Right lobe of liver (tissue), 6 donors: Measurements from ENCODE around the gene ABCG5. TPM values are rescaled to one million over a fixed set of nuclear protein-coding genes. Genes with fewer than 3 reads are reported as not detected.

Experiments used
- ATAC-seq, 4 donors: fragments of 200-7000 bp; cut with Tn5 transposase; one replicate each; pipeline ENCODE4 v1.9.1; 2020; ENCODE audit warnings: mild to moderate bottlenecking in 4 of 4, moderate library complexity in 4 of 4
- DNase-seq, 3 donors: peaks; one replicate each; pipeline ENCODE4 v3.0.0-alpha.2; 2020
- H3K27ac ChIP-seq, 3 donors: fragments of 200-600 bp; one replicate each; pipeline ENCODE4 v1.8.0; 2022
- H3K27me3 ChIP-seq, 2 donors: fragments of 200-600 bp; one replicate each; pipeline ENCODE4 v1.8.0; 2022
- H3K36me3 ChIP-seq, 4 donors: fragments of 200-600 bp; sonication (generic) in 1 of 4; one replicate each; pipeline versions ENCODE4 v1.5.1 to v1.8.0; 2017 to 2022; ENCODE audit warnings: control low read depth in 1 of 4
- H3K4me1 ChIP-seq, 4 donors: fragments of 200-600 bp; sonication (generic) in 1 of 4; one replicate each; pipeline versions ENCODE4 v1.5.1 to v1.8.0; 2017 to 2022; ENCODE audit warnings: control low read depth in 1 of 4
- H3K4me3 ChIP-seq, 3 donors: fragments of 200-600 bp; one replicate each; pipeline ENCODE4 v1.8.0; 2022
- H3K9me3 ChIP-seq, 4 donors: fragments of 200-600 bp; sonication (generic) in 1 of 4; one replicate each; pipeline versions ENCODE4 v1.5.1 to v1.8.0; 2017 to 2022; ENCODE audit warnings: control low read depth in 1 of 4
- POLR2A ChIP-seq: fragments of 450-650 bp; IDR thresholded peaks from one replicate; pipeline ENCODE4 v1.6.1; 2017; ENCODE audit warnings: antibody characterized with exemption, mild to moderate bottlenecking
- WGBS: methylation state at CpG from one replicate; pipeline ENCODE4 v1.1.6; 2018; ENCODE audit warnings: low coverage, low lambda C conversion rate; ENCODE audit not compliant: insufficient coverage; ENCODE audit errors: missing lambda C conversion rate; 5-methylcytosine and 5-hydroxymethylcytosine counted together
- intact Hi-C, 2 donors: fragments of 100-400 bp; cut with DNase I; formaldehyde crosslinking; loops; one replicate each; pipeline versions ENCODE4 v1.11.2 to v1.14.1; 2022
- total RNA-seq, 6 experiments: library from RNA; depleted of rRNA in 2 of 6; stranded (reverse); fragments of >200 nt in 2 of 6; fragmentation: NEBNext Ultra II Directional in 3 of 6; extraction: Animal tissue kit (Norgen Biotek cat#: 25700) in 3 of 6; gene quantifications; one replicate each; pipeline versions ENCODE4 v1.1.0 to v1.2.4, GENCODE V29; 2016 to 2023
- TF ChIP-seq, protein P1 (sequence below), 4 donors: fragments of 200-600 bp in 3 of 4; fragments of 450-650 bp in 1 of 4; IDR thresholded peaks; one replicate each; pipeline versions ENCODE4 v1.5.1 to v1.8.0; 2016 to 2022; ENCODE audit warnings: antibody characterized with exemption in 4 of 4, mild to moderate bottlenecking in 2 of 4
- donor health status: DM: no; HTN: yes; CAD: no.
- donor health status: DM: no; HTN: no; CAD: no.
- donor health status: DM: no; HTN: no; CAD: no.
- donor health status: DM: no; HTN: yes; CAD: no.
- donor health status: DM: no; HTN: yes; CAD: no.

The ABCG5 gene
- total RNA-seq, 6 experiments from 2014 or later: 15.3 to 63.5 (median 35.4) TPM

- DNase-seq (no peak), ATAC-seq (no peak)
- no peak overlapping the region for H3K27ac ChIP-seq
- intact Hi-C loops: no loop called here
- H3K4me1 ChIP-seq: peaks cover 0 to 31% (median 10%) of the 10 kb centered on the region in 4 donors
- H3K27me3 ChIP-seq: no peaks in the 10 kb centered on the region
- no peaks in the 10 kb centered on the region for H3K9me3 ChIP-seq
- peaks cover 0 to 10% (median 0%) of the 10 kb centered on the region in 4 donors for H3K36me3 ChIP-seq
- no peak overlapping the region for H3K4me3 ChIP-seq
- TF ChIP-seq, protein P1, sequence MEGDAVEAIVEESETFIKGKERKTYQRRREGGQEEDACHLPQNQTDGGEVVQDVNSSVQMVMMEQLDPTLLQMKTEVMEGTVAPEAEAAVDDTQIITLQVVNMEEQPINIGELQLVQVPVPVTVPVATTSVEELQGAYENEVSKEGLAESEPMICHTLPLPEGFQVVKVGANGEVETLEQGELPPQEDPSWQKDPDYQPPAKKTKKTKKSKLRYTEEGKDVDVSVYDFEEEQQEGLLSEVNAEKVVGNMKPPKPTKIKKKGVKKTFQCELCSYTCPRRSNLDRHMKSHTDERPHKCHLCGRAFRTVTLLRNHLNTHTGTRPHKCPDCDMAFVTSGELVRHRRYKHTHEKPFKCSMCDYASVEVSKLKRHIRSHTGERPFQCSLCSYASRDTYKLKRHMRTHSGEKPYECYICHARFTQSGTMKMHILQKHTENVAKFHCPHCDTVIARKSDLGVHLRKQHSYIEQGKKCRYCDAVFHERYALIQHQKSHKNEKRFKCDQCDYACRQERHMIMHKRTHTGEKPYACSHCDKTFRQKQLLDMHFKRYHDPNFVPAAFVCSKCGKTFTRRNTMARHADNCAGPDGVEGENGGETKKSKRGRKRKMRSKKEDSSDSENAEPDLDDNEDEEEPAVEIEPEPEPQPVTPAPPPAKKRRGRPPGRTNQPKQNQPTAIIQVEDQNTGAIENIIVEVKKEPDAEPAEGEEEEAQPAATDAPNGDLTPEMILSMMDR (IDR thresholded peaks at IDR 0.05): no peak
- no peak for TF ChIP-seq POLR2A
- WGBS: 77% methylated on average over 2 of the region's 2 CpGs
Observed at GRCh38 chr2:43812006-43812405, 26.6 kb downstream of the ABCG5 start.

- H3K4me1 ChIP-seq: peaks cover 0 to 35% (median 16%) of the 10 kb centered on the region in 4 donors
- no peak overlapping the region for H3K27ac ChIP-seq
- H3K36me3 ChIP-seq: no peaks in the 10 kb centered on the region
- WGBS: 61% methylated on average over 1 of the region's 1 CpG
- no peak for DNase-seq
- H3K27me3 ChIP-seq: no peaks in the 10 kb centered on the region
- intact Hi-C loops: no loop called here
- no peak for TF ChIP-seq POLR2A
- TF ChIP-seq, protein P1 (IDR thresholded peaks at IDR 0.05): no peak
- ATAC-seq: no peak
- no peak overlapping the region for H3K4me3 ChIP-seq
- H3K9me3 ChIP-seq: no peaks in the 10 kb centered on the region
Observed at GRCh38 chr2:43810888-43811287, 27.8 kb downstream of the ABCG5 start.

DNA sequence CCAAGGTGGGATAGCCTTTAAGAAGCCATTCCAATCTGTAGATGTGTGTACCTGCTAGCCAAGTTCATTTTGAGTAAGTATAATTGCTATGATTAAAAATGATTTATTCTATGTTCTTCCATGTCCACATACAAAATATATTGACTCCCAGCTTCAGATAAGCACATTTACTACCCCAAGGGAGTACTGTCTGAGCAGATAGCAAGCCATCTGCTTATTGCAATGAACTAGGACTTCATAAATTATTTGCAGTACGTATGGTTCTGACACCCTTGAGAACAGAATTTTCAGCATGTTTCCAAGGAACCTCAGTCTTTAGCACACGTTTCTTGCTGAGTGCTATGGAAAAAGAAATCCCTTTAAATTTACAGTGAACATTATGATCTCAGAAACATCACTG lies 28.2 kb downstream of the ABCG5 start:
- 43% methylated on average over 2 of the region's 2 CpGs for WGBS
- Histone ChIP-seq H3K4me1 (peaks cover 0 to 39% (median 18%) of the 10 kb centered on the region in 4 donors), H3K9me3 (no peaks in the 10 kb centered on the region), H3K27ac (peak overlapping the region in 1 of 3 donors; percentile 73), H3K36me3 (no peaks in the 10 kb centered on the region), H3K4me3 (no peak overlapping the region), H3K27me3 (no peaks in the 10 kb centered on the region)
- intact Hi-C loops: no loop called here
- DNase-seq (no peak), ATAC-seq (no peak)
- TF ChIP-seq, protein P1 (IDR thresholded peaks at IDR 0.05): no peak
- no peak for TF ChIP-seq POLR2A

- peak overlapping the region; percentile 22 to 73 (median 69) for H3K27ac ChIP-seq
- intact Hi-C loops: no loop called here
- ATAC-seq: peak; percentile 48 to 59 (median 54)
- H3K36me3 ChIP-seq: no peaks in the 10 kb centered on the region
- no peak overlapping the region for H3K4me3 ChIP-seq
- no peak for DNase-seq
- no peak for TF ChIP-seq POLR2A
- TF ChIP-seq, protein P1 (IDR thresholded peaks at IDR 0.05): no peak
- H3K4me1 ChIP-seq: peaks cover 0 to 49% (median 21%) of the 10 kb centered on the region in 4 donors
- WGBS: 12% methylated on average over 2 of the region's 2 CpGs
- H3K27me3 ChIP-seq: no peaks in the 10 kb centered on the region
- H3K9me3 ChIP-seq: no peaks in the 10 kb centered on the region
Observed at GRCh38 chr2:43806719-43807031, 32.0 kb downstream of the ABCG5 start.

GRCh38 chr2:43803113-43803512 lies 35.5 kb downstream of the ABCG5 start:
- peak in 1 of 4 donors; percentile 26 for ATAC-seq
- WGBS: 11% methylated on average over 1 of the region's 1 CpG
- DNase-seq: no peak

More at GRCh38 chr2:43803113-43803512, 35.5 kb downstream of the ABCG5 start:
- no peaks in the 10 kb centered on the region for H3K9me3 ChIP-seq
- peak overlapping the region in 1 of 3 donors; percentile 3 for H3K27ac ChIP-seq
- intact Hi-C loops: no loop called here
- no peaks in the 10 kb centered on the region for H3K36me3 ChIP-seq
- peaks cover 0 to 40% (median 13%) of the 10 kb centered on the region in 4 donors for H3K4me1 ChIP-seq
- TF ChIP-seq, protein P1 (IDR thresholded peaks at IDR 0.05): no peak
- no peaks in the 10 kb centered on the region for H3K27me3 ChIP-seq
- H3K4me3 ChIP-seq: no peak overlapping the region
